HG02571 (cell line): ENCODE results near the gene ZNF816.
A peak's percentile ranks its signal among the peaks of the same experiment; 100 is the strongest.
"Not testable (repeated sequence)": the region's sequence is repeated elsewhere in the genome, so short reads cannot be mapped to it uniquely, and the experiment has no call there.

ENCODE experiments used
- ATAC-seq: cut with Tn5 transposase; IDR thresholded peaks from one replicate; pipeline ENCODE4 v1.9.1; 2021; ENCODE audit warnings: mild to moderate bottlenecking, moderate library complexity; ENCODE audit not compliant: unreplicated experiment

ZNF816 gene

DNA sequence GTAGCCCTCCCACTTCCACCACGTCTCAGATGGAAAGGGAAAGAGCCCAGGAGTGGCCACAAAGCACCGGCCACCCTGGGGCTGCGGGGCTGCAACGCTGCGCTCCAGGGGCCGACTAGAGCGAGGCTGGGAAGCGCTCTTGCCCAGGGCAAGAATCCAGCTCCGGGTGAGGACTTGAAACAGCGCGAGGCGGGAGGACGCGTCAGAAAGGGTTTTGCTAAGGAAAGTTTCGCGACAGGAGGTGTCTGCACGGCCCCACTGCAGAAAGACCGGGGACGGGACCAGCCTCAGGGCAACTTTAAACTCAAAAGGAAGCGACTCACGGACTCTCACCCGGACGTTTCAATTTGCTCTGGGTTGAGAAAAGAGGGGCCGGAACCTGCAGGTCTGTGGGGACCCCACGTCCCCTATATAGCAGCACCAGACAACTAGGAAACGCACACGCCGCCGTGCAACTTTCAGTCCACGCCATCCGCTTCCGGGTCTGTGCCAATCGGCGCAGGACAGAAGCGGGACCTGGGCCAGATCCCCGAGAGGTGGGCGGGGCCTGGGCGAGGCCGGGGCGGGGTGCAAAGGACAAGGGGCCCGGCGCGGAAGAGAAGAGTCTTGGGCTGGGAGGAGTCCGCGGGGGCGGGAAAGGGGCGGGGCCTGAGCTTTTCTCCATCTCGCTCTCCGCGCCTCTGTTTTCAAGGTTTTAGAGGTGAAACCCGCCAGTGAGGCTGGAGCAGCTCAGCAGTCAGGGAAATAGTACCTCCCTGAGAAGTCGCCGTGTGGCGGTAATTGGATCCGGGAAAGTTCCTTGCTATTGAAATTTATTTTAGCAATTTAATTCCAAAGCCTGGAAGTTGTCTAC, at the start of gene ZNF816:
Gene ZNF816, minus strand, starts transcription at position 488 of the 853 bp plus-strand sequence. CDS start 6,792 bp downstream, outside the sequence.
- ATAC-seq: peak; percentile 96

DNA sequence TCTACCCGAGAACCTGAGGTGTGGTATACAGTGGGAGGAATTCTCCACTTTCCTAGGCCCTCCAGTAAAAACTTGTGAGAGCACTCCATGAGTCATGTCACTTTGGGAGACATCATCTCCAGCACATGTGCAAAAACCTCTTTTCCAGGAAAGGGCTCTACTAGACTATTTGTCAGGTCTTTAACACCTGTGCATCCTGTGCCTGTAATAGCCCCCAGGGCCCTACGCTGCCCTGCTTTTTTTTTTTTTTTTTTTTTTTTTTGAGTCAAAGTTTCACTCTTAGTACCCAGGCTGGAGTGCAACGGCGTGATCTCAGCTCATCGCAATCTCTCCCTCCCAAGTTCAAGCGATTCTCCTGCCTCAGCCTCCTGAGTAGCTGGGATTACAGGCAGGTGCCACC, 49.3 kb upstream of the ZNF816 start:
- ATAC-seq: no peak

DNA sequence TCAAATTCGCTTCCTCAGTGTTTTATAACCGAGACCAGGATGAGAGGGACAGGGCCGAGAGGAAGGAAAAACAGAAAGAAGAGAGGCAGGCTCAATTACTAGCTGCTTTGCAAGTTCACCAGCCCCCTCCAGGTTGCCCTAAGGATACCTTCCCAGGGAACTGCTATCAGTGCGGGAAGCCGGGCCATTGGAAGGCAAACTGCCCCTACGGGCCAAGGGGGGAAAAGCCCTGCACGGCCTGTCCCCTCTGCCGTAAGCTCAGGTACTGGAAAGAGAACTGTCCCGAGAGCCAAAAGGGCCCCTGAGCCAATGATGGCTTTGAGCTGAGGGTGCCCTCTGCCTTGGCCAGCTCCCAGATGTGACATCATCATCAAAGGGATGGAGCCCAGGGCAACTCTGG, 47.8 kb upstream of the ZNF816 start:
- ATAC-seq: no peak

DNA sequence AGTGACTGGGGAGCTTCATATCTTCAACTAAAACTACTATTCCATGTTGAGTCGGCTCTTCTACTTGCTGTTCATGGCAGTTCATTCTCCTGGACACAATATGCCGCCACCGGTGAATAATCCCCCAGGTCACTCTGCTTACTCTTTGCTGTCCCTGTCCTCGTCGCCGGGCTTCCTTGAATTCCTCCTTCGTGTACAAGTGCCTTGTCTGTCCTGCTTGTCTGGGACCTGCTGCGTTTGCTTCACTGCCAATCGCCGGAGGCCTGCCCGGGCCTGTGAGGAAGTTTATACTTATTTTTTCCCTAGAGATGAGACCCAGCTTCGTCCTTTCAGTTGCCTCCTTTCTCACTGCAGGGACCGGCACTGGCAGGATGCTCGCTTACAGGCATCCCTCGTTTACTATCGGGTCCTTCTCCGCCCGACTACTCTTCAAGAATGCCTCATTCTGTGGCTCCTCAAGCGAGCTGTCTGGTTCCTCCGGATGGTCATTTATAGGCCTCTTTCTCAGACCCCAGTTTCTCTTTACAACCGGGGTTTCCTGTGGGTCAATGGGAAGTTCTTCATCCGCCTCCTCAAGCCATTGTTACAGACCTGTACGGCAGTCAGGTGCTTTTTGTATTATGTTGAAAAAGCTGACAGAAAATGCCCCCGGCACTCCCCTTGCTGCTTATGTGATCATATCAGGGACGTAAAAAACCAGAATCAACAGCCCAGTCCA, 45.5 kb upstream of the ZNF816 start:
- no peak for ATAC-seq

DNA sequence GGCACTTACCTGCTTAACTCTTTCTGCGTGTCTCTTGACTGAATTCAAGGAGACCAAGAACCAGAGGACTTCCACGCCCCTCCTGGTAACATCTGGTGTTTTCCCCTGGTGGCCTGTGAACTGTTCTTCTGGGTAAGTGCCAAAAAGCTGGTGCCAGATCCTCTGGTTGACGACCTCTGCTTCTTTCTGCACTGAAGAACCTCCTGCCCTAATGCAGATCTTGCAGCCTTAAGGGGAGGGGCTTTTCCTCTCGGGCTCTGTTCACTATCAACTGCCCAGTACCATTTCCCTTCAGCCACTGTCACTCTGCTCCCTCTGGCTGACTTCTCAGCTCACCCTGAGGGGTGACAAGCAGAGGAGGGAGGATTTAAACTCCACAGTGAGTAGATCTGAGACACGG, 44.9 kb upstream of the ZNF816 start:
- ATAC-seq: no peak

DNA sequence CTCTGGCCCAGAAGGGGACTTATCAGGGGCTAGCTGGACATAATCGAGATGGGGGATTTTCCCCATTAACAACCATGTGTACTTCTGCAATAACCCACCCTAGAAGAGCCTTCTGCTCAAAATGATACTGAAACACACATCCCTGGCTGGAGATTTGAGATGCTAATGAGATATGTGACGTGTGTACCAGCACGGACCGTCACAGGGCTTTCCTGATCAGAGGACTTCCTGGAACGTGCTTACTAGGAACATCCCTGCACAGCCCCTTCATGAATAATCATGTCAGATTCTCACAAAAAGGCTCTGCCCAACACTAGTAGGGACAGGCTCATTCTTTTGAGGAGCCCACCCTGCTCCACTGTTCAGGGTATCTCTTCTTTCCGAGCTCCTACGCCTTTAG, 44.5 kb upstream of the ZNF816 start:
- no peak for ATAC-seq

DNA sequence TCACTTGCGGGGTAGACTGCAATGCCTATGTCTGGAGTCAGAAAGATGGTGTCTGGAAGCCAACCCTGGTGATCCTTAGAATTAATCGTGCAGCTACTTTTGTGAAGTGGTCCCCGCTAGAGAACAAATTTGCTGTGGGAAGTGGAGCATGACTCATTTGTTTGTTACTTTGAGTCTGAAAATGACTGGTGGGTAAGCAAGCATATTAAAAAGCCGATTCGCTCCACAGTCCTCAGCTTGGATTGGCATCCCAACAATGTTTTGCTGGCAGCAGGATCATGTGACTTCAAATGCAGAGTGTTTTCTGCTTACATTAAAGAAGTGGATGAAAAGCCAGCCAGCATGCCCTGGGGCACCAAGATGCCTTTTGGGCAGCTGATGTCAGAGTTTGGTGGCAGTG, 41.6 kb upstream of the ZNF816 start:
- no peak for ATAC-seq

DNA sequence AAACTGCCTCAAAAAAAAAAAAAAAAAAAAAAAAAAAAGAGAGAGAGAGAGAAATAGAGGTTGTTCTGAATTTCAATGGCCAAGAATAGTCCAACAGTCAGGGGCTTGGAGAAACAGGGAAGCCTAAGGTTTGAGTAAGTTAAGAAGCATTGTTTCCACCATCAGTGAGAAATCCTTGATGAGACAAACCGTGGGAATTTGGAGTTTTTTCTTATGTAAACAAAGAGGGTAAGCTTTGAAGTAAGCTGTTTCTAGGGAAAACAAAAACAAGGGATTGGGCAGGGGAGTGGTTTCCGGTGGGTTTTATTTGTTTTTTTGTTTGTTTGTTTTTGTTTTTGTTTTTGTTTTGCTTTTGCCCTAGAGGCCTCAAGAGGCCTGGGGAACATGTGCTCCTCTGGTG, 39.8 kb upstream of the ZNF816 start:
- no peak for ATAC-seq

DNA sequence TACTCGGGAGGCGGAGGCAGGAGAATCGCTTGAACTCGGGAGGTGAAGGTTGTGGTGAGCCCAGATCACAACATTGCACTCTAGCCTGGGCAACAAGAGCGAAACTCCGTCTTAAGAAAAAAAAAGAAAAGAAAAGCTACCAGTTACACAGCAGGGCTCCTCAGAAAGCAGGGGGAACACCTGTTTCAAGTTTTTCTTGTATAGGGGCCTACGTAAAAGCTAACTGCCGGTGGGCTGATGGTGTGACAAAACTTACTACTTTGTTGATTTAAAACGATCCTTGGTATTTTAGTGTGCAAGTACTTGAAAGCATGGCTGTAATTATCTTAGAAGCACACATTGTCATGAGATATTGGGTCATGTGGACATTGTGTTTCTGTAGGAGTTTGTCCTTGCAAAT, 35.3 kb upstream of the ZNF816 start:
- ATAC-seq: no peak

DNA sequence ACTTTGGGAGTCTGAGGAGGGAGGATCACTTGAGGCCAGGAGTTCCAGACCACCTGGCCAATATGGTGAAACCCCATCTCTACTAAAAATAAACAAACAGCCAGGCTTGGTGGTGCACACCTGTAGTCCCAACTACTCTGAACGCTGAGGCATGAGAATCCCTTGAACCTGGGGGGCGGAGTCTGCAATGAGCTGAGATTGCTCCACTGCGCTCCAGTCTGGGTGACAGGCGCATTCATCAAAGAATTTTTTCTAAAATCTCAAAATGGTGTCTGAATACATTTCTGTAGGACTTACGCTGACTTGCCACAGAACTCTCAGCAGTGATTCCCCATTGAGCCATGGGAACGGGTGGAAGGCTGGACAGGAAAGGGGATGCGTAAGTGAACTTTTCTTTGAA, 33.0 kb upstream of the ZNF816 start:
- ATAC-seq: no peak

DNA sequence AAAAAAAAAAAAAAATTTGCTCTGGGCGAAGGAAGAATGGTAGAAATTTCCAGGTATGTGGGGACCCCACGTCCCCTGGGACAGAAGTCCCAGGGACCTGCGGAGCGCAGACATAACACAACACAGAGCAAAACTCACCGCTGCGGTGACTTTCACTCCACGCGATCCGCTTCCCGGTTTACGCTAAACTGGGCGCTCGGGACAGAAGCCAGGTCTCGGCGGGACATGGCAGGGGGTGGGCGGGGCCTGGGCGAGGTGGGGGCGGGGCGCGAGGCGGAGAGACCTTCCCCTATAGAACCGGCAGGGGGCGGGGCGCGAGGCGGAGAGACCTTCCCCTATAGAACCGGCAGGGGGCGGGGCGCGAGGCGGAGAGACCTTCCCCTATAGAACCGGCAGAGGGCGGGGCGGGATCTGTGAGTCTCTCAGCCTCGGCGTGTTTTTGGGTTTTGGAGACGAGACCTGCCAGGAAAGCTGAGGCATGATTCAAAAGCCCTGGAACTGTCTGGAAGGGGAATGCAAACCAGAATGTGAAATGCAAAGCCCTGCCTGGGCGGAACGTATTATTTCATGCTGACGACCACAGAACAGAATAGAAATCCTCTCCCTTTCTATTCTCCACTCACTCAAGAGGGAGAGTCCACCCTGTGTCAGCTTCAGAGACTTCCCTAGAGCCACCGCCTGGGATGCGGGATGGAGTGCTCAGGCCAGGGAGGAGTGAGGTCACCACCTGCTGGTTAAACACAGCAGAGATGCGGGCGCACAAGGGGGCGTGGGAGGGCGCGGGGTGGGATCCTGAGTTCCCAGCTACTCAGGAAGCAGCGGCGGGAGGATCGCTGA, 30.9 kb upstream of the ZNF816 start:
- no peak for ATAC-seq

DNA sequence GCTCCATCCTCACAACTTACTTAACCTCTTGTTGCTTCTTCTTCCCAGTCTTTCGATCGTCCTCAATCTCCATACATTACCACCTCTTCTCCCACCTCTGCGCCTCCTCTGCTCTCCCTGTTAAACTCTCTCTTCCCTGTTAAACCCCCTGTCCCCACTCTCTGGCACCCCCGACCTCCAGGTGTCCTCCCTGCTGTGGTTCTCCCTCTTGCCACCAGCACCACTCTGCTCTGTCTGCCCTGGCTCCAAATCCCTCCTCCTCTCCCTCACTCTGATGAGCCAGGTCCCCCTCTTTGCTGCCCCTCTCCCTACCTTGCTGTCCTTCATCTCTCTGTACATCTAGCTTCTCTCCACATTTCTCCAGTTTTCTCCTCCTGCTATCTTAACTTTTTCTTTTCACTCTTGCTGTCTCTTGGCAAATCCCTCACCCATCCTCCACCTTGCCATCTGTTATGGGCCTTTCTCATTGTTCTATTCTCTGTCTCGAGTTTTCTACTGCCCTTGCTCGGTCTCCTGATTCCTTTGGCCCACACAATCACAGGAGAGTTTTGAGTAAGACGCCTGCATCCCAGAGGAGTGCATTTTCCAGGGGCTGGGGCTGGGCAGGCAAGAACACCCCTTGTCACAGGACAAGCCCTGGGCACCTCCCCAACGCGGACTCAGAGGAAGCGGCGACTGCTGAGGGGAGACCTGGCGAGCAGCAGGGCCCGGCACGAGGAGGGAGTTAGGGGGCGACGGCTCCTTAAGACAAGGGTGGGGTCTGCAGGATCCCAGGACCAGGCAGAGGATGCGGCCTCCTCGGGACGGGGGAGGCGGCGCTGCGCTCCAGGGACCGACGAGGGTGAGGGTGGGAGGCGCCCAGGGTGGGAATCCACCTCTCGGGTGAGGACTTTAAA, 29.7 kb upstream of the ZNF816 start:
- ATAC-seq: no peak

DNA sequence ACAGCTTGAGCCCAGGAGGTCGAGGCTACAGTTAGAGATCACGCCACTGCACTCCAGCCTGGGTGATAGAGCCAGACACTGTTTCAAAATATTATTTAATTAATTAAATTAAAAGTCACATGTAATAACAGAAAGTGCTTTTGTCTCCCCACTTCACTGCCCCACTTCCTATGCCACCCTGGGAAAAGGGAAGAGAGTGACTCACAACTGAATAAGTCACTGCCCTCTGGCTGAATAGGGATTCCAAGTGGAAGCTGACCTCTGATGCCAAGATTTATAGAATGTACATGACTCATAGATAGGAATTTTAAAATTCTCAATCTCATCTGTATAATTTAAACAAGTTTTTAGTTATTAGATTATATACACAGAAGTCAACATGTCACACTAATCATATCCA, 28.8 kb upstream of the ZNF816 start:
- ATAC-seq: no peak

DNA sequence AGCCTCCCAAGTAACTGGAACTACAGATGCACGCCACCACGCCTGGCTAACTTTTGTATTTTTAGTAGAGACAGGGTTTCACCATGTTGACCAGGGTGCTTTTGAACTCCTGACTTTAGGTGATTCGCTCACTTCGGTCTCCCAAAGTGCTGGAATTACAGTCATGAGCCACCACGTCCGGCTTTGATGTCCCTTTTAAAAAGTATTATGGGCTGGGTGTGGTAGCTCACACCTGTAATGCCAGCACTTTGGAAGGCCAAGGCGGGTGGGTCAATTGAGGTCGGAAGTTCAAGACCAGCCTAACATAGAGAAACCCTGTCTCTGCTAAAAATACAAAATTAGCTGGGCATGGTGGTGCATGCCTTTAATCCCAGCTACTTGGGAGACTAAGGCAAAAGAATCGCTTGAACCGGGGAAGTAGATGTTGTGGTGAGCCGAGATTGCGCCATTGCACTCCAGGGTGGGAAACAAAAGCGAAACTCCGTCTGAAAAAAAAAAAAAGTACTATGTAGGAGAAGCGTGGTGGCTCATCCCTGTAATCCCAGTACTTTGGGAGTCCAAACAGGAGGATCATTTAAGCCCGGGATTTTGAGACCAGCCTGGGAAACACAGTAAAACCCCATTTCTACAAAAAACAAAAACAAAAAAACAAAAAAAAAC, 28.2 kb upstream of the ZNF816 start:
- ATAC-seq: no peak

DNA sequence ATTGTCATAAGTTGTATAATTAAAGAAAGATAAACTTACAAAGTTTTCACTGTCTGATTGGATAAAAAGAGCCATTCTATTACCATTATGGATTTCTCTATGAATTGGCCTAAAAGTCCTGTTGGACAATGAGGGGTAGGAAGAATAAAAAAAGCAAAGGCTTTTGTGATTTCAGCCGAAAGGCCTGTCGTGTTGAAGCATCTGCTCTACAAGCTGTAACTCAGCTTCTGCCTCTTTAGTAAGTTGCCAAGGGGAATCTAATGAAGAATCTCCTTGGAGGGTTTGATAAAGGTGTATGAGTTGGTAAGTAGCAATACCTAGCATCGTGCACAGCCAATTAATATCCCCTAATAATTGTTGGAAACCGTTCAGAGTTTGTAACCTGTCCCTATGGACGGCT, 25.8 kb upstream of the ZNF816 start:
- ATAC-seq: no peak

DNA sequence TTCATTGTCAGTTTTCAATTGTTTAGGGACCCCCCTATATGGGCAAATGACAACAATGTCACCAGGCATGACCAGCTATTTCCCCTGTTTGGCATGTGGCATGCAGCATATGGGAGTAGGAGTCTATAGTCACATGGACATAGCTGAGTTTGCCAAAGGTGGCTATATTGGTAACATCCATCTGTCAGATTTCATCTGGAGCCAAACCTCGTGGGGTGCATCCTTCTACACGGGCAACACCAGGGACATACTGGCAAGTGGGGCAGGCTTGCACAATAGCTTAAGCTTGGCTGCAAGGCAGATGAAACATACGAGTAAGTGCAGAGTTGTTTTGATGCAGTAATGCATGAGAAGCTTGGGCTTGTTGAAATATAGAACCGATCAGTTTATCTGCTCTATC, 24.5 kb upstream of the ZNF816 start:
- ATAC-seq: no peak

DNA sequence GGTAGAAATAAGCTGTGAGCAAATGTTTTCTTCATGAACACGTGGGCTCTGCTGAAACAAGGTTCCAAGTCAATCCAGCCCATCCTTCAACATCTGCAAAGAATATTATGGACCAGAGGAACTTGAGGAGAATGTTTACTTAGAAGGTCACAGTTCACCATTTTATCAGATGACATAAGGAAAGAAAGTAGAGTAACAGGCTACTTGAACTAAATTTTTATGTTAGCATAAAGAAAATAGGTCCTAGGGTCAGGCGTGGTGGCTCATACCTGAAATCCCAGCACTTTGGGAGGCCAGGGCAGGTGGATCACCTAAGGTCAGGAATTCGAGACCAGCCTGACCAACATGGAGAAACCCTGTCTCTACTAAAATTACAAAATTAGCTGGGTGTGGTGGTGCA, 20.5 kb upstream of the ZNF816 start:
- not testable (repeated sequence) for ATAC-seq

DNA sequence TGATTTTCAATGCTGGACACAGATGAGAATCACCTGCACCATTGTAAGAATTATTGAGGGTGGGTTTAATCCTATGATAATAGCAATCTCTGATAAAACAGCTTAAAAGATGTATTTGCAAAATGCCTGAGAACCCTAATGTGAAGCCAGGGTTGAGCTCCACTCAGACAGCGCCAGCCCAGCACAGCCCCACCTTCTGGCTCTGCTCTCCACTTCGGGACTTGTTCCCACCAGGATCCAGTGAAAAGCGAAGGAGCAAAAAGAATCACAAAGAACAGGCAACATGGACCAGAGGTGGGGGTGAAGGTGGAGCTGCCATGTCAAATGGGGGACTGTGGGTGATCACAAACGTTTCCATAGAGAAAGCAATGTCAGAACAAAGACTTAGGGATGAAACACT, 18.6 kb upstream of the ZNF816 start:
- ATAC-seq: no peak

DNA sequence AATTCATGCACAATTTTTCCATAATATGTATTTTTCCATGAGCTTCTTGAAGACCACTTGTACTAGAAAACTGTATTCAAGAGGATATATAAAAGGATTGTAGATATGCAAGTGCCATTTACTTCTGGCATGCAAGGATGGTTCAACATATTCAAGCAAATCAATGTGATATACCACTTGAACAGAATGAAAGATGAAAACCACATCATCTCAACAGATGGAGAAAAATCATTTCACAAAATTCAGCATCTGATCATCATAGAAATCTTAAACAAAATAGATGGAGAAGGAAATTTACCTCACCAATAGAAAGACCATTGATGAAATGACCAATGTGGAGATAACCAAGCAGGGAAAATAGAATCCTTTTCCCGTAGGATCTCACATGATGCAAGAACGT, 5.1 kb upstream of the ZNF816 start:
- no peak for ATAC-seq

DNA sequence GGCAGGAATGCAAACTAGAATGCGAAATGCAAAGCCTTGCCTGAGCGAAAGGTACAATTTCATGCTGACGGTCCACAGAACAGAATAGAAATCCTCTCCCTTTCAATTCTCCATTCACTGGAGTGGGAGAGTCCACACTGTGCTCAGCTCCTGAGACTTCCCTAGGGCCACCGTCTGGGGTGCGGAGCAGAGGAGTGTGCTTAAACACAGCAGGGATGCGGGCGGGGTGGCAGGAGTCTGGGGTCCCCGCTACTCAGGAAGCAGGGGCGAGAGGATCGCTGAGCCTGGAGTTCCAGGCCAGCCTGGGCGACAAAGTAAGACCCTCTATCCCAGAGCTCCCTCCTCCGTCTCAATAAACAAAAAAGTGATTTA, 552 bp upstream of the ZNF816 start:
- peak; percentile 17 for ATAC-seq
